Karpas-422 (cell line): ENCODE measurements around the gene NFAM1. TPM values are rescaled to one million over a fixed set of nuclear protein-coding genes. Genes with fewer than 3 reads are reported as not detected.

Source experiments
- DNase-seq: peaks from one replicate; pipeline ENCODE4 v3.0.0-alpha.2; 2015
- H2AFZ ChIP-seq: fragments of 200-600 bp; sonication (generic); 2 replicates; pipeline ENCODE4 v1.6.1; 2014; ENCODE audit warnings: antibody characterized with exemption, low read length, mixed read lengths
- H3K27ac ChIP-seq: fragments of 200-600 bp; sonication (generic); 2 replicates; pipeline ENCODE4 v1.5.1; 2014; ENCODE audit warnings: mild to moderate bottlenecking, low read length, moderate library complexity
- H3K27me3 ChIP-seq: fragments of 200-600 bp; sonication (generic); 2 replicates; pipeline ENCODE4 v1.6.1; 2014; ENCODE audit warnings: low read length, mixed read lengths
- H3K36me3 ChIP-seq: fragments of 200-600 bp; sonication (generic); 2 replicates; pipeline ENCODE4 v1.6.1; 2014; ENCODE audit warnings: low read length, mixed read lengths; ENCODE audit not compliant: insufficient read depth
- H3K4me1 ChIP-seq: fragments of 200-600 bp; sonication (generic); 2 replicates; pipeline ENCODE4 v1.6.1; 2014; ENCODE audit warnings: mild to moderate bottlenecking, low read length, mixed read lengths
- H3K4me2 ChIP-seq: fragments of 200-600 bp; sonication (generic); 2 replicates; pipeline ENCODE4 v1.6.1; 2014; ENCODE audit warnings: low read length, low read depth, mild to moderate bottlenecking; ENCODE audit not compliant: poor library complexity, severe bottlenecking
- H3K4me3 ChIP-seq: fragments of 200-600 bp; sonication (generic); 2 replicates; pipeline ENCODE4 v1.5.1; 2014; ENCODE audit warnings: mild to moderate bottlenecking, antibody characterized with exemption, low read length, mixed read lengths
- H3K79me2 ChIP-seq: fragments of 200-600 bp; sonication (generic); 2 replicates; pipeline ENCODE4 v1.6.1; 2014; ENCODE audit warnings: mild to moderate bottlenecking, low read length, mixed read lengths
- H3K9ac ChIP-seq: fragments of 200-600 bp; sonication (generic); 2 replicates; pipeline ENCODE4 v1.6.0; 2014; ENCODE audit warnings: low read length
- H3K9me2 ChIP-seq: fragments of 200-600 bp; sonication (generic), shearing (Covaris generic); replicated peaks from 2 replicates; pipeline ENCODE4 v1.6.0; 2014; ENCODE audit warnings: mild to moderate bottlenecking, low read length, moderate library complexity; ENCODE audit not compliant: insufficient read depth
- H3K9me3 ChIP-seq: fragments of 300-700, 200-600 bp; sonication (generic); 2 replicates; pipeline ENCODE4 v1.6.1; 2014; ENCODE audit warnings: low read length, mixed read lengths
- H4K20me1 ChIP-seq: fragments of 200-600 bp; sonication (generic); 2 replicates; pipeline ENCODE4 v1.6.1; 2014; ENCODE audit warnings: mild to moderate bottlenecking, antibody characterized with exemption, low read length, low read depth; ENCODE audit not compliant: insufficient read depth
- total RNA-seq: library from RNA; depleted of rRNA; stranded (reverse); fragments of >200 nt; shearing (Covaris generic); gene quantifications from 2 replicates; pipeline ENCODE4 v1.2.3, GENCODE V29; 2014; ENCODE audit warnings: low replicate concordance

Gene NFAM1
- total RNA-seq, 1 experiment from 2014 or later, result not detected

GRCh38 chr22:42401535-42402334, 30.5 kb downstream of the NFAM1 start:
- Histone ChIP-seq H3K79me2 (no peaks in the 10 kb centered on the region), H3K9me2 (no peaks in the 10 kb centered on the region), H2AFZ (no peak overlapping the region), H3K4me3 (no peak overlapping the region), H3K27me3 (no peaks in the 10 kb centered on the region), H3K4me2 (no peak overlapping the region), H3K27ac (no peak overlapping the region), H3K9ac (no peak overlapping the region), H3K4me1 (peaks cover 38% of the 10 kb centered on the region), H3K36me3 (no peaks in the 10 kb centered on the region), H3K9me3 (no peaks in the 10 kb centered on the region), H4K20me1 (peaks cover 5% of the 10 kb centered on the region; the same call in 1 of the 2 replicates)
- no peak for DNase-seq

- Histone ChIP-seq H2AFZ (no peak overlapping the region), H3K4me1 (peaks cover 43% of the 10 kb centered on the region), H3K79me2 (no peaks in the 10 kb centered on the region), H3K36me3 (no peaks in the 10 kb centered on the region), H3K9ac (no peak overlapping the region), H3K9me2 (no peaks in the 10 kb centered on the region), H3K4me2 (no peak overlapping the region), H3K27me3 (no peaks in the 10 kb centered on the region), H3K27ac (no peak overlapping the region), H4K20me1 (peaks cover under 1% of the 10 kb centered on the region; the same call in 1 of the 2 replicates), H3K4me3 (no peak overlapping the region), H3K9me3 (no peaks in the 10 kb centered on the region)
- no peak for DNase-seq
Observed at GRCh38 chr22:42400811-42401534, 31.2 kb downstream of the NFAM1 start.

- Histone ChIP-seq H3K4me1 (peaks cover 43% of the 10 kb centered on the region), H3K27me3 (no peaks in the 10 kb centered on the region), H4K20me1 (no peaks in the 10 kb centered on the region; the same call in 1 of the 2 replicates), H3K79me2 (no peaks in the 10 kb centered on the region), H2AFZ (no peak overlapping the region), H3K4me3 (no peak overlapping the region), H3K9ac (no peak overlapping the region), H3K9me2 (no peaks in the 10 kb centered on the region), H3K4me2 (peak overlapping the region; percentile 3), H3K36me3 (no peaks in the 10 kb centered on the region), H3K9me3 (no peaks in the 10 kb centered on the region), H3K27ac (no peak overlapping the region)
- DNase-seq, result peak; percentile 85
Observed at GRCh38 chr22:42399315-42400271, 32.6 kb downstream of the NFAM1 start.

GRCh38 chr22:42397332-42398249, 34.6 kb downstream of the NFAM1 start:
- H3K4me3 ChIP-seq, result peak overlapping the region; percentile 45; the same call in 1 of the 2 replicates
- H3K9me2 ChIP-seq, result no peaks in the 10 kb centered on the region
- no peaks in the 10 kb centered on the region for H3K27me3 ChIP-seq
- peaks cover 32% of the 10 kb centered on the region for H3K4me1 ChIP-seq
- no peak overlapping the region for H2AFZ ChIP-seq
- H3K4me2 ChIP-seq, result peak overlapping the region; percentile 56
- no peaks in the 10 kb centered on the region for H3K36me3 ChIP-seq
- H4K20me1 ChIP-seq, result no peaks in the 10 kb centered on the region; the same call in 1 of the 2 replicates
- H3K27ac ChIP-seq, result no peak overlapping the region
- H3K9me3 ChIP-seq, result no peaks in the 10 kb centered on the region
- 0 out of 2 replicates have a peak overlapping the region, but pooled peaks have one; percentile 15 for H3K9ac ChIP-seq
- no peaks in the 10 kb centered on the region for H3K79me2 ChIP-seq
- peak; percentile 70 for DNase-seq

GRCh38 chr22:42396621-42397331, 35.4 kb downstream of the NFAM1 start:
- H3K9ac ChIP-seq, result 0 out of 2 replicates have a peak overlapping the region, but pooled peaks have one; percentile 15
- H3K27me3 ChIP-seq, result no peaks in the 10 kb centered on the region
- H4K20me1 ChIP-seq, result no peaks in the 10 kb centered on the region; the same call in 1 of the 2 replicates
- H2AFZ ChIP-seq, result 0 out of 2 replicates have a peak overlapping the region, but pooled peaks have one; percentile 55
- H3K4me2 ChIP-seq, result peak overlapping the region; percentile 56
- H3K9me2 ChIP-seq, result no peaks in the 10 kb centered on the region
- no peaks in the 10 kb centered on the region for H3K36me3 ChIP-seq
- H3K4me1 ChIP-seq, result peaks cover 32% of the 10 kb centered on the region
- peak; percentile 71 for DNase-seq
- no peaks in the 10 kb centered on the region for H3K79me2 ChIP-seq
- H3K27ac ChIP-seq, result no peak overlapping the region
- peak overlapping the region; percentile 45; the same call in 1 of the 2 replicates for H3K4me3 ChIP-seq
- no peaks in the 10 kb centered on the region for H3K9me3 ChIP-seq

GRCh38 chr22:42389143-42389542, 43.1 kb downstream of the NFAM1 start:
- Histone ChIP-seq H3K4me3 (no peak overlapping the region), H3K9me3 (no peaks in the 10 kb centered on the region), H2AFZ (no peak overlapping the region), H3K79me2 (no peaks in the 10 kb centered on the region), H4K20me1 (no peaks in the 10 kb centered on the region), H3K9me2 (no peaks in the 10 kb centered on the region), H3K4me2 (no peak overlapping the region), H3K27ac (no peak overlapping the region), H3K36me3 (no peaks in the 10 kb centered on the region), H3K27me3 (no peaks in the 10 kb centered on the region; the same call in 1 of the 2 replicates), H3K4me1 (peaks cover 27% of the 10 kb centered on the region), H3K9ac (no peak overlapping the region)
- no peak for DNase-seq
